GM18511 (cell line): ENCODE data around the gene PTN.

ENCODE experiments used
- ATAC-seq: cut with Tn5 transposase; IDR thresholded peaks from one replicate; pipeline ENCODE4 v1.9.1; 2021; ENCODE audit warnings: mild to moderate bottlenecking, moderate library complexity; ENCODE audit not compliant: unreplicated experiment

PTN gene

GRCh38 chr7:137324796-137325696, 18.5 kb downstream of the PTN start:
- ATAC-seq = no peak

GRCh38 chr7:137316648-137317353, 26.7 kb downstream of the PTN start:
- ATAC-seq = no peak

GRCh38 chr7:137313201-137313600, 30.3 kb downstream of the PTN start:
- ATAC-seq = no peak

- no peak for ATAC-seq
Measured at GRCh38 chr7:137306748-137307147, 36.8 kb downstream of the PTN start.

GRCh38 chr7:137305901-137306621, 37.5 kb downstream of the PTN start:
- ATAC-seq = no peak

- ATAC-seq = no peak
Measured at GRCh38 chr7:137304624-137305235, 38.8 kb downstream of the PTN start.

- no peak for ATAC-seq
Measured at GRCh38 chr7:137304165-137304564, 39.4 kb downstream of the PTN start.

- ATAC-seq = no peak
Measured at GRCh38 chr7:137302081-137302480, 41.5 kb downstream of the PTN start.

- ATAC-seq = no peak
Measured at GRCh38 chr7:137298464-137298794, 45.1 kb downstream of the PTN start.

GRCh38 chr7:137297551-137298463, 45.7 kb downstream of the PTN start:
- no peak for ATAC-seq

GRCh38 chr7:137296576-137296975, 47.0 kb downstream of the PTN start:
- ATAC-seq = no peak

- ATAC-seq = no peak
Measured at GRCh38 chr7:137295739-137296324, 47.7 kb downstream of the PTN start.

- ATAC-seq = no peak
Measured at GRCh38 chr7:137289101-137289500, 54.4 kb downstream of the PTN start.

- ATAC-seq = no peak
Measured at GRCh38 chr7:137287651-137288258, 55.8 kb downstream of the PTN start.

- ATAC-seq = no peak
Measured at GRCh38 chr7:137283153-137283552, 60.4 kb downstream of the PTN start.

- no peak for ATAC-seq
Measured at GRCh38 chr7:137282043-137282442, 61.5 kb downstream of the PTN start.

- no peak for ATAC-seq
Measured at GRCh38 chr7:137276189-137276588, 67.3 kb downstream of the PTN start.

- no peak for ATAC-seq
Measured at GRCh38 chr7:137272249-137272648, 71.3 kb downstream of the PTN start.

- ATAC-seq = no peak
Measured at GRCh38 chr7:137269240-137269639, 74.3 kb downstream of the PTN start.
